ENCODE results near the gene TTC7B.

- TF ChIP-seq POLR2AphosphoS5 (IDR thresholded peaks at IDR 0.05; ENCODE audit: low read depth, low read length) = no peak
- TF ChIP-seq TAF1 (IDR thresholded peaks at IDR 0.05; ENCODE audit: borderline replicate concordance, low read depth, low read length) = no peak
These were observed 89.1 kb downstream of the TTC7B start for GRCh38 chr14:90727082-90727481.
